Measurements from ENCODE around the gene SLC44A5.

SLC44A5 gene

DNA sequence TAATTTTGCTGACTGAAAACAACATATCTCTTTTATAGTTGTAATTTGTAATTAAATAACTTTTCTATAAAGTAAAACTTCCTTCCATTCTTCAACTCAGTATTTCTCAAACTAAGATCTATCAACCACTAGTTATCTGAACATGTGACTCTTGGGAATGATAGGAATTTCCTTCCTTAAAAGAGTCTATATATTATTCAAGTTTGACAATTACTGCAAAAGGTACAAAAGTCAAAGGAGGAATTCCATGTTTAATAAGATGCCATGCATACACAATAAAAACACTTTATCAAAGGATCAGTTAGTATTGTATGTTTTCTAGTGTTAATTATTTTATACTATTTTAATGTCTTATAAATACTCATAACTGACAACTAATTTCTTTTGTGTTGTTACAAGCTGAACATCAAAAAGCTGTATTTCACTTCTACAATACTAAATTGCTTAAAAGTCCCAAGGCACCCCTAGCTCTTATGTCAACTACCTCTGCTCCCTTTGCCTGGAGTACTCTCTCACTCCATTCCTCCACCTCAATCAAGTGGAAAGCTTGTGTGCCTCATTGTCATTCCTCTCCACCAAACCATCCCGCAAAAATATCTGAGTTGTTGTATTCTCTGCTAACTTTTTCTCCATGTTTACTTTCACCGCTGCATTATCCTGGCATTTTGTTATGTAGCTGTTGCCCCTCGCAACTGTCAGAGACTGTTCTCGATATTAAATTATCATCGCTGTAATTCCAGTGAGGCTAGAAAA lies 67.9 kb downstream of the SLC44A5 start:
- Histone ChIP-seq H3K27me3 (ENCODE audit: control insufficient read depth, insufficient read depth, low read length) (no peaks in the 10 kb centered on the region), H3K9ac (ENCODE audit: low read length) (no peak overlapping the region), H3K36me3 (ENCODE audit: control insufficient read depth, insufficient read depth, low read length) (no peaks in the 10 kb centered on the region), H3K27ac (ENCODE audit: low read depth, low read length) (no peak overlapping the region), H3K4me1 (ENCODE audit: control insufficient read depth, insufficient read depth, low read length) (no peaks in the 10 kb centered on the region), H3K4me3 (ENCODE audit: low read length) (no peak overlapping the region)

DNA sequence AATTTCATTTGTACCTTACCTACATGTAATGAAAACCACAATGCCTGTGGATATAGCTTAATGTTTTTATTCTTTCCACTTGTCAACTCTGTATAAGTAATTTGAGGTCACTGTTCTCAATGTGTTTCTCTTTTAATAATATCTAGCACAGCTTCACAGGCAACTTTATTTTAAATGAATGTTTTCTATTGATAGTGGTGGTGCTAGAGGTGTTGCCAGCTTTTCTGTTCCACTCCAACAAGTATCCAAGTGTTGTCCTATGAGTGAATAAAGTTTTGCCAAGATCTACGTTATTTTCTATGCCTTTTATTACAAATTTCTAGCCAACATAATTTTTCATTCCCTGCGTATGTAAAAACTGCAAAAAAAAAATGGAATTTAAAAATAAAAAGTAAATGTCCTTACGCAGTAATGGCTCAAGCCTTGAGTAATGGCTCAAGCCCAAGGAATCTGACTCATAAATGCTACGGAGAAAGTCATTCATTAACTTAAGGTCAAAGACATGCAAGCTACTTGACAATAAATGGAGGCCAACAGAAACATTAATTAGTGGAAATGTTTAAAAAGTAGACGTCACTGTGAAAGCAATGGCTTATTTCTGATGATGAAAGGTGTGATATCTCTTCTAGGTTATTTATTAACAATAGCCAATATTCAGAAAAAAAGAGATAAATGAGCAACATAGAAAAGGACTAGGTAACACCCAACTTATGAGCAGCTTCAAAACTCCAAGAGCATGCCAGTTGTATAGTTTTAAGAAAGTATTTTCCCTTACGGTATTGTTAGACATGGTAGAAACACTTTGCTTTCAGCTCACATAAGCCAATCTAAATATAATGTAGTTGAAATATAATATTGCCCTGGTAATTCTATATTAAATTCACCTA lies 71.4 kb downstream of the SLC44A5 start:
- H3K4me3 ChIP-seq (ENCODE audit: low read length), result no peak overlapping the region
- no peak overlapping the region for H3K27ac ChIP-seq (ENCODE audit: low read depth, low read length)
- no peak overlapping the region for H3K9ac ChIP-seq (ENCODE audit: low read length)
- H3K4me1 ChIP-seq (ENCODE audit: control insufficient read depth, insufficient read depth, low read length), result no peaks in the 10 kb centered on the region
- H3K27me3 ChIP-seq (ENCODE audit: control insufficient read depth, insufficient read depth, low read length), result no peaks in the 10 kb centered on the region
- no peaks in the 10 kb centered on the region for H3K36me3 ChIP-seq (ENCODE audit: control insufficient read depth, insufficient read depth, low read length)

DNA sequence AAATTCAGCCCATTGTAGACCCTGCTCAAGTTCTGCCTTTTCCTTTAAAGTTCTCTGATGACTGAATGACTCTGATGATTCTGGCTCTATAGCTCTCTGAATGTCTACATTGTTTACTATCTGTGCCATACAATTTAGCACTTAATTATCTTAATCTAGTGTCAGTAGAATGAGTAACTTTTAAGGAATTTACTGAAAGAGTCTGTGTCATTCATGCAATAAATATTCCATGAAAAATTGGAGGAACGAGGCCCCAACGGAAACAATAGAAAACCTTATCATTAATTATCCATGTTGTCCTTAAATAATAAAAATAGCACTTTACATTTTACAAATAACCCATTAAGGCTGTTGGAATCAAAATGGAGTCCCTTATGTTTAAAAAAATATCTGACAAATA lies 77.8 kb downstream of the SLC44A5 start:
- H3K27ac ChIP-seq (ENCODE audit: low read depth, low read length), result no peak overlapping the region
- H3K4me3 ChIP-seq (ENCODE audit: low read length), result no peak overlapping the region
- no peaks in the 10 kb centered on the region for H3K27me3 ChIP-seq (ENCODE audit: control insufficient read depth, insufficient read depth, low read length)
- H3K9ac ChIP-seq (ENCODE audit: low read length), result no peak overlapping the region
- H3K4me1 ChIP-seq (ENCODE audit: control insufficient read depth, insufficient read depth, low read length), result no peaks in the 10 kb centered on the region
- no peaks in the 10 kb centered on the region for H3K36me3 ChIP-seq (ENCODE audit: control insufficient read depth, insufficient read depth, low read length)

DNA sequence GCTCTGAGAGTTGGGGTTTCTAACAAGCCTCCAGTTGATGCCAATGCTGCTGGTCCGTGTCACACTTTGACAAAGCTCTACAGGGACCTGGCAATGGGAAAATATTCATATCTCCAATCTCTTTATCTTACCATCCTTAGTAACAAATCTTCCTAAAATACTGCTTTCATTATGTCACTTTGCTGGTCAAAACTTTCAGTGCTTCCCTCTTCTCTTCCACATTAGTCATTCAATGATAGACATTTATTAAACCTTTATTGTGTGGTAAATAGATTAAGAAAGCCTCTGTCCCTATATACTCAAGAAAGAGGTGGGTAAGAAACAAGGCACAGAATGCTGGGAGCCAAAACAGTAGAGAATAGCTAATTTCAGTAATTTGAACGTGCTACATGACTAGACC lies 79.3 kb downstream of the SLC44A5 start:
- Histone ChIP-seq H3K27ac (ENCODE audit: low read depth, low read length) (no peak overlapping the region), H3K4me3 (ENCODE audit: low read length) (no peak overlapping the region), H3K27me3 (ENCODE audit: control insufficient read depth, insufficient read depth, low read length) (no peaks in the 10 kb centered on the region), H3K4me1 (ENCODE audit: control insufficient read depth, insufficient read depth, low read length) (no peaks in the 10 kb centered on the region), H3K36me3 (ENCODE audit: control insufficient read depth, insufficient read depth, low read length) (no peaks in the 10 kb centered on the region), H3K9ac (ENCODE audit: low read length) (no peak overlapping the region)

DNA sequence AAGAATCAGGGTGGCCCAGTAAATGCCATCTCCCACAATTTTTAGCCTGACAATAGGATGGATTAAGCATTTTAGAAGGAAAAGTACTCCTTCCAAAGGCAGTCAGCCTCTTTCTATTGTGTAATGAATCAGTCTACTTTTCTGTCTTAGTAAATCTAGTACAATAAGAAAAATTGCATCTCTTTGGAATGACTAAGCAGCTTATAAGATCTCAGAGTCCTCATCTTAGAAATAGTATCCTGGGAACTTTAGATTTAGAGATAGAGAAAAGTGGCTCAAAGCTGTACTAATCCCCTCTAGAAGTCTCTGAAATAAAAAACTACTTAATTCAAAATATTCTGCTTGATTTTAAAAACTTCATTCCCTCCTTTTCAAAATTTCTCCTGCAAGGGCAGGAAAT lies 81.4 kb downstream of the SLC44A5 start:
- no peaks in the 10 kb centered on the region for H3K27me3 ChIP-seq (ENCODE audit: control insufficient read depth, insufficient read depth, low read length)
- no peak overlapping the region for H3K9ac ChIP-seq (ENCODE audit: low read length)
- H3K4me1 ChIP-seq (ENCODE audit: control insufficient read depth, insufficient read depth, low read length), result no peaks in the 10 kb centered on the region
- no peak overlapping the region for H3K27ac ChIP-seq (ENCODE audit: low read depth, low read length)
- no peak overlapping the region for H3K4me3 ChIP-seq (ENCODE audit: low read length)
- no peaks in the 10 kb centered on the region for H3K36me3 ChIP-seq (ENCODE audit: control insufficient read depth, insufficient read depth, low read length)

DNA sequence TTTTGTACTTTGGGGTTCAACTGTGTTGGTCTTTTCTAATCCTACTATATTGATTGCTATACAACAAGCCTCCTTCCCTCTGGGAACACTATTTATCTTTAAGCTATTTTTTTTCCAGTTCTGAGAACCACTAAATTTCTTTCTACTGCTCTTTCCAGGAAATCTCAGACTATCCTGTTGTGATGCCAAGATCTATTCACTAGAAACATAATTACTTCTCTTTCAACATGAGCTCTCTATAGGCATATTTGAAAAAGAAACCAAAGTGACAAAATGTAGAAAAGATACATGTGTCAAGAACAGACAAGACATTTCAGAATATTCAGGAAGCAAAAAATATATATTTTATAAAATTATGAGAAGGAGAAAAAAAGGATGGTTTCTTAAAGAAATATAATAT lies 82.9 kb downstream of the SLC44A5 start:
- Histone ChIP-seq H3K9ac (ENCODE audit: low read length) (no peak overlapping the region), H3K4me1 (ENCODE audit: control insufficient read depth, insufficient read depth, low read length) (no peaks in the 10 kb centered on the region), H3K36me3 (ENCODE audit: control insufficient read depth, insufficient read depth, low read length) (no peaks in the 10 kb centered on the region), H3K4me3 (ENCODE audit: low read length) (no peak overlapping the region), H3K27ac (ENCODE audit: low read depth, low read length) (no peak overlapping the region), H3K27me3 (ENCODE audit: control insufficient read depth, insufficient read depth, low read length) (no peaks in the 10 kb centered on the region)

DNA sequence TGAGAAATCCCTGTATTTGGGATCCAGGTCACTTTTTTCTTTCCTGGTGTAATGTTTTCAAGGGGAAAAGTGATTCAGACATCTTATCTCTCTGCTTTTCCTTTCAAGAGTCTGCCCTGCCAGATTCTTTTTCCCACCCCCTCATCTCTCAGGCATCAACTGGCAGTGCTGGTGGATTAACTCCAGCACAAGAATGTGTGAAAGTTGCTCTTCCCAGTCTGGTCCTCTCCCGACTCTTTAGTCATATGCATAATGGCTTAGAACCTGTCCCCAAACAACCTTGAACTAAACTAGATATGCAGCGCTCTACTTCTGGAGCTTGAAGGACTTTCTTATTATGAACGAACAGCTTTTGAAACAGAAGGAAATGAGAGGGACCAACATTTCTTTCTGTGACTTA lies 88.5 kb downstream of the SLC44A5 start:
- H3K4me3 ChIP-seq (ENCODE audit: low read length), result no peak overlapping the region
- no peaks in the 10 kb centered on the region for H3K27me3 ChIP-seq (ENCODE audit: control insufficient read depth, insufficient read depth, low read length)
- no peaks in the 10 kb centered on the region for H3K36me3 ChIP-seq (ENCODE audit: control insufficient read depth, insufficient read depth, low read length)
- H3K27ac ChIP-seq (ENCODE audit: low read depth, low read length), result no peak overlapping the region
- H3K4me1 ChIP-seq (ENCODE audit: control insufficient read depth, insufficient read depth, low read length), result no peaks in the 10 kb centered on the region
- H3K9ac ChIP-seq (ENCODE audit: low read length), result no peak overlapping the region

DNA sequence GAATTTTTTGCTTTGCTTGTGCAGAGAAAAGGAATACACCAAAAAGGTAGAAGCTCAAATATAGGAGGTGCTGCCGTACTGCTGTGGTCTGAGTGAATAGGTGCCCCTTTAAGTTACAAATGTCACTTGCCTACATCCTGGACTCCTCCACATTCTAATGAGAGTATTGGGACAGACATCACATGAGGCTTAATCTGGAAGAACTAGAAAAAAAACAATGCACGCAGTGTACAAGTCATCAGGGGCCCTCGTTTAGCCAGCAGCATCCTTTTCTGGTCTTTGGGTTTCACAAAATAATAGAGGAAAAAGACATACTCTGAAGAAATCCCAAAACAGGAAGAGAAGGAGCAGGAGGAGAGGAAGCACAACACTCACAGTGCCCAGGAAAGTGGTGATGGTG lies 89.3 kb downstream of the SLC44A5 start:
- Histone ChIP-seq H3K27me3 (ENCODE audit: control insufficient read depth, insufficient read depth, low read length) (no peaks in the 10 kb centered on the region), H3K27ac (ENCODE audit: low read depth, low read length) (no peak overlapping the region), H3K9ac (ENCODE audit: low read length) (no peak overlapping the region), H3K36me3 (ENCODE audit: control insufficient read depth, insufficient read depth, low read length) (no peaks in the 10 kb centered on the region), H3K4me1 (ENCODE audit: control insufficient read depth, insufficient read depth, low read length) (no peaks in the 10 kb centered on the region), H3K4me3 (ENCODE audit: low read length) (no peak overlapping the region)

DNA sequence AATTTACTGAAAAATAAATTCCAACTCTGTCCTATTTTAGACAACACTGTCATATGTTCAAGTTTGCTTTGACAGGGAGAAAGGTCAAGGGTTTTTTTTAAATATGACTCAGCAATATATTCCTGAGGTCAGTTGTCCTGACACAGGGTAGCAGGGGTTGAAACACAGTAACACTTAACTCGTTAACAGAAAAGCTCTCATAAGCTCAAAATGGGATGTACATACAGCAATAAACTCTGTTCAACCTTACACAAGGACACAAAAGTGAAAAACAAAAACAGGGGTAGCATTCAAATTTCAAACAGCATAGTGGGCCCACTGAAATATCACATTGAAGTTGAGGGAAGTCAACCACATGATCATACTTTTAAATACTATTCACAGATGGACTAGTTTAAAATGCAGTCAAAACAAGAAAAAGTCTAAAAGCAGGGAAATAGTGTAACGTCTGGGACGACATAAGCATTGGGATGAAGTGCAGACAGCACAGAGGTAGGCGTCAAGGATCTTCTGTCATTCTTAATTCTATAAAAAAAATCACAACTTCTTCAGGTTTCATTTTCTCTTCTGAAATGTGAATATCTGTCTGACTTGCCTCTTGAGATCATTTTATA lies 89.9 kb downstream of the SLC44A5 start:
- no peaks in the 10 kb centered on the region for H3K4me1 ChIP-seq (ENCODE audit: control insufficient read depth, insufficient read depth, low read length)
- no peak overlapping the region for H3K27ac ChIP-seq (ENCODE audit: low read depth, low read length)

DNA sequence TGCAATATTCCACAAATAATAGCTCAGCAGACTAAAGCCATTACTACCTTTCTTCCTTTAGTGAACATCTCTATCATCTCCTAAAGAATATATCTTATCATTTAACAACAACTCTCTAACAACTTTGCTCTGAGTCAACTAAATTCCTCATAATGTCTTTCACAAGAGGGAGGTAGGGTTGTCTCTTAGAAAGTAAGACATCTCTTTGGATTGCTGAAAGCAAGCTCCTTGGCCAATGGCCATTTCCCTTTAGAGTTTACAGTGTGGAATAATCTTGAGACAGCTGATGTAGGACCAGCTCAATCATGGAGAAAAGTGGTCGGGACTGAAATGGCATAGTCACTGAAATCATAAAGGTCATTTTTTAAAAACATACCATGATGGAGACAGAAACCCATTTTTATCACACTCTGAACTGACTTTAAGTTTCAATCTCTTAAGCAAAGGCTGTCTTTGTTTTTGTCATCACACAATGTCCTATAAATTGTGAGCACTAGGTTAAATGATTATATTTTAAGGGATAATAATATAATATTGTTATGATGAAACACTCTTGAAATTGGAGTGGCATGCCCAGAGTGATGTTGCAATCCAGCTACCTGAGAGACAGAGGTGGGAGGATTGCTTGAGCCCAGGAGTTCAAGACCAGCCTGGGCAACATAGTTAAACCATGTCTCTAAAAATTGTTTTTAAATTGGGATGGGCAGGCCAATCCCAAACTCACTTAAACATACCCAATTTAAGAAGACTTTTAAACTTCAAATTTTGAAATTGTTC lies 91.1 kb downstream of the SLC44A5 start:
- no peaks in the 10 kb centered on the region for H3K4me1 ChIP-seq (ENCODE audit: control insufficient read depth, insufficient read depth, low read length)
- H3K36me3 ChIP-seq (ENCODE audit: control insufficient read depth, insufficient read depth, low read length), result no peaks in the 10 kb centered on the region
- H3K4me3 ChIP-seq (ENCODE audit: low read length), result no peak overlapping the region
- H3K9ac ChIP-seq (ENCODE audit: low read length), result no peak overlapping the region
- H3K27ac ChIP-seq (ENCODE audit: low read depth, low read length), result no peak overlapping the region
- H3K27me3 ChIP-seq (ENCODE audit: control insufficient read depth, insufficient read depth, low read length), result no peaks in the 10 kb centered on the region

More for the DNA sequence above, 89.9 kb downstream of the SLC44A5 start:
- Histone ChIP-seq H3K36me3 (ENCODE audit: control insufficient read depth, insufficient read depth, low read length) (no peaks in the 10 kb centered on the region), H3K27me3 (ENCODE audit: control insufficient read depth, insufficient read depth, low read length) (no peaks in the 10 kb centered on the region), H3K9ac (ENCODE audit: low read length) (no peak overlapping the region), H3K4me3 (ENCODE audit: low read length) (no peak overlapping the region)

DNA sequence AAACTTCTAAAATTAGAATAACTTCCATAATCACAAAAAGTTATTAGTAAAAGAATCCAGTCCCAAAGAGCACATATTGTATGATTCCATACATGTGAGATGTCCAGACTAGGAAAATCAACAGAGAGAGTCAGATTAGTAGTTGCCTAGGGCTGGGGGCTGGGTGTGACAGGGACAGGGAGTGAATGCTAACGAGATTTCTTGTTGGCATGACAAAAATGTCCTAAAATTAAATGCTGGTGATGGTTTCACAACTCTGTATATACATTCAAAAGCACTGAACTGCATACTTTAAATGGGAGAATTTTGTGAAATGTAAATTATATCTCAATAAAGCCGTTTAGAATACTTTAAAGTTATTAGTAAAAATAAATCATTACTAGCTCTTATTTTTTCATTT lies 92.2 kb downstream of the SLC44A5 start:
- Histone ChIP-seq H3K27me3 (ENCODE audit: control insufficient read depth, insufficient read depth, low read length) (no peaks in the 10 kb centered on the region), H3K27ac (ENCODE audit: low read depth, low read length) (no peak overlapping the region), H3K36me3 (ENCODE audit: control insufficient read depth, insufficient read depth, low read length) (no peaks in the 10 kb centered on the region), H3K4me3 (ENCODE audit: low read length) (no peak overlapping the region), H3K4me1 (ENCODE audit: control insufficient read depth, insufficient read depth, low read length) (no peaks in the 10 kb centered on the region), H3K9ac (ENCODE audit: low read length) (no peak overlapping the region)

DNA sequence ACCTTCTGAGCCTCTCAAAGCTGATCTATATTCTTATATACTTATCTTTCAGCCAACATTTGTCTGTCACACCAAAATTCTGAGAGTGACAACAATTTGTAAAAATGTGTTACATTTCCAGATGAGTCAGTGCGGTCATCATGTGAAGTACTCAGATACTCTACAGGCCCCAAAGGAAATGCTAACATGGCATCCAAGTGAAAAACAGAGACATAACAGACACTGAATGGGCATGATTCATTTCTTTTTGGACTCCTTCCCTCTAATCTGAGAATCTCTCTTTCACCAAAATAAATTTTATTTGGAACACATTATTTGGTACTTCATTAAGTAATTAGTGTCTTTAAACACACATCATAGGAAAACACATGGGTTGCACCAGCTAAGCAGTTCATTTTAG lies 96.6 kb downstream of the SLC44A5 start:
- H3K27ac ChIP-seq (ENCODE audit: low read depth, low read length), result no peak overlapping the region
- no peak overlapping the region for H3K9ac ChIP-seq (ENCODE audit: low read length)
- H3K4me1 ChIP-seq (ENCODE audit: control insufficient read depth, insufficient read depth, low read length), result no peaks in the 10 kb centered on the region

More for the DNA sequence above, 96.6 kb downstream of the SLC44A5 start:
- no peaks in the 10 kb centered on the region for H3K36me3 ChIP-seq (ENCODE audit: control insufficient read depth, insufficient read depth, low read length)
- H3K27me3 ChIP-seq (ENCODE audit: control insufficient read depth, insufficient read depth, low read length), result no peaks in the 10 kb centered on the region
- H3K4me3 ChIP-seq (ENCODE audit: low read length), result no peak overlapping the region

Measured in rectal smooth muscle tissue (tissue), 1 donor.